Measurements from ENCODE around the gene SLC13A2.

DNA sequence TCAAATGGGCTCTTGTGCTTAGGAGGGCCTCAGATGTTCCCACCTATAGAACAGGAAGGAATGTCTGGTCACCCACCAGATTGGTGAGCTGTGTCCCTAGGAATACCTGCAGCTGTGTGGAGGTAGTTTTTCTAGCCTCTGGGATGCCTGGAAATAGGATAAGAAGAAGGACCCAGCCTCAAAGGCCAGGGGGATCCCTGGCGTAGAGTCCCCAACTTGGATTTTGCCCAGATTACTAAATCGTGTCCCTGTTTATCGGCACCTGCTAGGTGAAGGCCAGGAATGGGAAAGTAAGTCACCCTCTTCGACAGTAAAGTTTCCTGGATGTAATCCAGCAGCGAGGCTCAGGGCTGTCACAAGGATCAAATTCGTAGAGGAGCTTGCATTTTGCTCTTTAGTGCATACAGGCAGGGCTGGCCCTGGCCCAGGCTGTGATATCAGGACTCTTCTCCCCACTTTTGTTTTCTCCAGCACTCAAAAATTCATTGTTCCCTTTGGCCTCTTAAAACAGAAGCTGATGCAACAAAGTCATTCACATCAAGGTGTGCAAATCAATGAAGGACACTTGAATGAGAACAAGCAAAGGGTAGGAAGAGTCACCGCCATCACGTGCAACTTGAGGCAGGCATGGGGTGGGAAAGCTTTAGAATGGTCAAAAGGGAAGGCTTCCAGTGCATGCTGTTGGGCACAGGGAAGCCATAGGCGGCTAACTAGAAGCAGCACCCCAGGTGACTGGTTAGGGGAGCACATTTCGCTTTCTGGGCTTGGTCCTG is 7.5 kb downstream of the SLC13A2 start:
- TF ChIP-seq, protein P1, sequence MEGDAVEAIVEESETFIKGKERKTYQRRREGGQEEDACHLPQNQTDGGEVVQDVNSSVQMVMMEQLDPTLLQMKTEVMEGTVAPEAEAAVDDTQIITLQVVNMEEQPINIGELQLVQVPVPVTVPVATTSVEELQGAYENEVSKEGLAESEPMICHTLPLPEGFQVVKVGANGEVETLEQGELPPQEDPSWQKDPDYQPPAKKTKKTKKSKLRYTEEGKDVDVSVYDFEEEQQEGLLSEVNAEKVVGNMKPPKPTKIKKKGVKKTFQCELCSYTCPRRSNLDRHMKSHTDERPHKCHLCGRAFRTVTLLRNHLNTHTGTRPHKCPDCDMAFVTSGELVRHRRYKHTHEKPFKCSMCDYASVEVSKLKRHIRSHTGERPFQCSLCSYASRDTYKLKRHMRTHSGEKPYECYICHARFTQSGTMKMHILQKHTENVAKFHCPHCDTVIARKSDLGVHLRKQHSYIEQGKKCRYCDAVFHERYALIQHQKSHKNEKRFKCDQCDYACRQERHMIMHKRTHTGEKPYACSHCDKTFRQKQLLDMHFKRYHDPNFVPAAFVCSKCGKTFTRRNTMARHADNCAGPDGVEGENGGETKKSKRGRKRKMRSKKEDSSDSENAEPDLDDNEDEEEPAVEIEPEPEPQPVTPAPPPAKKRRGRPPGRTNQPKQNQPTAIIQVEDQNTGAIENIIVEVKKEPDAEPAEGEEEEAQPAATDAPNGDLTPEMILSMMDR (IDR thresholded peaks at IDR 0.05 in 8 of 11, conservative IDR thresholded peaks at IDR 0.05 in 3 of 11): no peak
- TF ChIP-seq POLR2AphosphoS5 (IDR thresholded peaks at IDR 0.05): no peak

Measured in spleen (tissue), 7 donors.